Thymus (tissue), 11 donors: ENCODE measurements around the gene ADCY3. TPM values are rescaled to one million over a fixed set of nuclear protein-coding genes. Genes with fewer than 3 reads are reported as not detected.

Source experiments
- DNase-seq, 9 donors: peaks; one replicate each; pipeline ENCODE4 v3.0.0-alpha.2; 2013; ENCODE audit warnings: low spot score in 9 of 9, low read depth in 6 of 9, missing footprints in 1 of 9
- H3K27ac ChIP-seq, 2 donors: one replicate each; pipeline ENCODE4 v1.5.1; 2013; ENCODE audit warnings: control low read depth in 1 of 2, low read depth in 1 of 2, low read length in 1 of 2, mild to moderate bottlenecking in 1 of 2, moderate library complexity in 1 of 2
- H3K27me3 ChIP-seq, 2 donors: one replicate each; pipeline ENCODE4 v1.5.1; 2013; ENCODE audit warnings: low read length in 1 of 2; ENCODE audit not compliant: control insufficient read depth in 2 of 2, insufficient read depth in 1 of 2
- H3K36me3 ChIP-seq, 2 donors: one replicate each; pipeline ENCODE4 v1.5.1; 2013; ENCODE audit warnings: low read length in 1 of 2, mild to moderate bottlenecking in 1 of 2, moderate library complexity in 1 of 2; ENCODE audit not compliant: control insufficient read depth in 2 of 2, insufficient read depth in 2 of 2
- H3K4me1 ChIP-seq, 2 donors: one replicate each; pipeline ENCODE4 v1.5.1; 2013; ENCODE audit warnings: low read length in 2 of 2; ENCODE audit not compliant: control insufficient read depth in 2 of 2, insufficient read depth in 2 of 2
- H3K4me3 ChIP-seq, 2 donors: one replicate each; pipeline ENCODE4 v1.5.1; 2013; ENCODE audit warnings: low read length in 2 of 2, control low read depth in 1 of 2, mild to moderate bottlenecking in 1 of 2
- H3K9me3 ChIP-seq, 2 donors: one replicate each; pipeline ENCODE4 v1.5.1; 2013; ENCODE audit warnings: low read length in 1 of 2, mild to moderate bottlenecking in 1 of 2; ENCODE audit not compliant: control insufficient read depth in 2 of 2, insufficient read depth in 1 of 2
- WGBS: extraction: QIAGEN DNeasy Blood & Tissue Kit; methylation state at CpG from one replicate; pipeline ENCODE4 v1.1.7; 2013; 5-methylcytosine and 5-hydroxymethylcytosine counted together
- polyA plus RNA-seq: library from polyadenylated mRNA; stranded (reverse); fragments of 200-250 nt; gene quantifications from one replicate; pipeline ENCODE4 v1.2.3, GENCODE V29; 2013
- total RNA-seq: library from RNA; stranded (reverse); fragments of 120-200 nt; gene quantifications from one replicate; pipeline ENCODE4 v1.2.4, GENCODE V29; 2013
- donor health status: healthy.

Gene ADCY3
- total and polyA plus RNA-seq, 2 donors = 17.1 to 37.1 TPM

GRCh38 chr2:24844023-24844685 lies 75.9 kb downstream of the ADCY3 start:
- H3K36me3 ChIP-seq = peaks cover 6 to 22% of the 10 kb centered on the region in 2 donors
- H3K27ac ChIP-seq = no peak overlapping the region
- no peaks in the 10 kb centered on the region for H3K27me3 ChIP-seq
- H3K9me3 ChIP-seq = peaks cover 0 to 25% of the 10 kb centered on the region in 2 donors
- 98% methylated on average over 9 of the region's 9 CpGs for WGBS
- no peaks in the 10 kb centered on the region for H3K4me1 ChIP-seq
- no peak overlapping the region for H3K4me3 ChIP-seq
- DNase-seq = no peak

- DNase-seq = no peak
- H3K36me3 ChIP-seq = peaks cover 6 to 25% of the 10 kb centered on the region in 2 donors
- no peak overlapping the region for H3K27ac ChIP-seq
- H3K27me3 ChIP-seq = no peaks in the 10 kb centered on the region
- peaks cover 0 to 17% of the 10 kb centered on the region in 2 donors for H3K9me3 ChIP-seq
- WGBS = 99% methylated on average over 12 of the region's 12 CpGs
- no peaks in the 10 kb centered on the region for H3K4me1 ChIP-seq
- H3K4me3 ChIP-seq = no peak overlapping the region
Observed at GRCh38 chr2:24843330-24843860, 76.6 kb downstream of the ADCY3 start.

GRCh38 chr2:24842081-24843050 lies 77.7 kb downstream of the ADCY3 start:
- 99% methylated on average over 39 of the region's 39 CpGs for WGBS
- Histone ChIP-seq H3K9me3 (peaks cover 0 to 8% of the 10 kb centered on the region in 2 donors), H3K4me3 (no peak overlapping the region), H3K27ac (no peak overlapping the region), H3K27me3 (no peaks in the 10 kb centered on the region), H3K4me1 (no peaks in the 10 kb centered on the region), H3K36me3 (peaks cover 9 to 31% of the 10 kb centered on the region in 2 donors)
- DNase-seq = no peak

GRCh38 chr2:24840962-24841945 lies 78.8 kb downstream of the ADCY3 start:
- Histone ChIP-seq H3K27ac (no peak overlapping the region), H3K4me1 (no peaks in the 10 kb centered on the region), H3K9me3 (peaks cover 0 to 6% of the 10 kb centered on the region in 2 donors), H3K27me3 (no peaks in the 10 kb centered on the region), H3K36me3 (peaks cover 18 to 31% of the 10 kb centered on the region in 2 donors), H3K4me3 (no peak overlapping the region)
- 94% methylated on average over 26 of the region's 26 CpGs for WGBS
- no peak for DNase-seq

- DNase-seq = no peak
- H3K27me3 ChIP-seq = no peaks in the 10 kb centered on the region
- H3K27ac ChIP-seq = no peak overlapping the region
- 94% methylated on average over 17 of the region's 17 CpGs for WGBS
- H3K9me3 ChIP-seq = no peaks in the 10 kb centered on the region
- no peak overlapping the region for H3K4me3 ChIP-seq
- H3K36me3 ChIP-seq = peaks cover 18 to 34% of the 10 kb centered on the region in 2 donors
- no peaks in the 10 kb centered on the region for H3K4me1 ChIP-seq
Observed at GRCh38 chr2:24840164-24840869, 79.7 kb downstream of the ADCY3 start.

- WGBS = 97% methylated on average over 15 of the region's 15 CpGs
- Histone ChIP-seq H3K4me3 (no peak overlapping the region), H3K9me3 (no peaks in the 10 kb centered on the region), H3K27ac (no peak overlapping the region), H3K4me1 (no peaks in the 10 kb centered on the region), H3K27me3 (no peaks in the 10 kb centered on the region), H3K36me3 (peaks cover 18 to 36% of the 10 kb centered on the region in 2 donors)
- DNase-seq = no peak
Observed at GRCh38 chr2:24839729-24840128, 80.3 kb downstream of the ADCY3 start.

GRCh38 chr2:24838541-24838940 lies 81.5 kb downstream of the ADCY3 start:
- Histone ChIP-seq H3K4me3 (no peak overlapping the region), H3K4me1 (no peaks in the 10 kb centered on the region), H3K9me3 (no peaks in the 10 kb centered on the region), H3K27ac (no peak overlapping the region), H3K27me3 (no peaks in the 10 kb centered on the region), H3K36me3 (peaks cover 18 to 39% of the 10 kb centered on the region in 2 donors)
- no peak for DNase-seq
- WGBS = 96% methylated on average over 18 of the region's 18 CpGs

GRCh38 chr2:24837996-24838513 lies 82.0 kb downstream of the ADCY3 start:
- Histone ChIP-seq H3K4me1 (no peaks in the 10 kb centered on the region), H3K27me3 (no peaks in the 10 kb centered on the region), H3K9me3 (no peaks in the 10 kb centered on the region), H3K4me3 (no peak overlapping the region), H3K36me3 (peaks cover 18 to 39% of the 10 kb centered on the region in 2 donors), H3K27ac (no peak overlapping the region)
- DNase-seq = no peak
- WGBS = 92% methylated on average over 5 of the region's 5 CpGs
